K562 (cell line): ENCODE measurements around the gene NSUN6. TPM values are rescaled to one million over a fixed set of nuclear protein-coding genes. Genes with fewer than 3 reads are reported as not detected.

ENCODE experiments used
- ATAC-seq: fragments of 200-7000 bp; cut with Tn5 transposase; 3 replicates; pipeline ENCODE4 v1.9.1; 2020; ENCODE audit warnings: moderate library complexity
- BruUV-seq: library from RNA; stranded (reverse); fragments of 400-500 nt; replicated peaks from 2 replicates; lab custom pipeline; 2021; lab: Mats Ljungman, UMichigan
- CTCF ChIA-PET: fragments of 300-600 bp; formaldehyde crosslinking; extraction: SDS; loops from one replicate; lab custom pipeline; 2021; ENCODE audit warnings: low intra/inter-chr PET ratio; lab: Yijun Ruan, JAX
- POLR2A ChIA-PET: fragments of 300-600, 350-650 bp; sonication (Branson Sonifier 250); formaldehyde crosslinking; extraction: SDS; loops from one replicate; lab custom pipeline; 2021; ENCODE audit warnings: antibody characterized with exemption, inconsistent platforms; lab: Yijun Ruan, JAX
- DNase-seq, 4 experiments: peaks; one replicate each; pipeline versions ENCODE4 v3.0.0 to v3.0.0-alpha.2; 2011 to 2018; ENCODE audit warnings: low spot score in 3 of 4, mixed read lengths in 3 of 4; ENCODE audit errors: extremely low read depth in 1 of 4
- FAIRE-seq: peaks from 2 replicates; lab custom pipeline; 2011; peaks lifted over from hg19 to GRCh38; lab: Jason Lieb, UNC
- H2AFZ ChIP-seq: 2 replicates; pipeline ENCODE4 v1.6.0; 2011; ENCODE audit warnings: low read depth, low read length, control low read depth, inconsistent platforms
- H3K27ac ChIP-seq: fragments of 200-600 bp; 3 replicates; pipeline ENCODE4 v1.8.0; 2011; ENCODE audit warnings: low read depth, mild to moderate bottlenecking, control low read depth, inconsistent platforms, low read length, moderate library complexity, mixed read lengths; ENCODE audit errors: extremely low read depth
- H3K27me3 ChIP-seq, 2 experiments: fragments of 300-600 bp in 1 of 2; 2 replicates in 1 of 2; 3 replicates in 1 of 2; pipeline versions ENCODE4 v1.6.0 to v1.8.0; 2011; ENCODE audit warnings: inconsistent platforms in 2 of 2, low read length in 2 of 2, mild to moderate bottlenecking in 1 of 2, mixed read lengths in 1 of 2, moderate library complexity in 1 of 2; ENCODE audit not compliant: control insufficient read depth in 2 of 2, insufficient read depth in 2 of 2
- H3K36me3 ChIP-seq: fragments of 300-600 bp; 3 replicates; pipeline ENCODE4 v1.8.0; 2011; ENCODE audit warnings: mild to moderate bottlenecking, low read length, inconsistent platforms; ENCODE audit not compliant: control insufficient read depth, insufficient read depth
- H3K4me1 ChIP-seq, 2 experiments: fragments of 200-600 bp in 1 of 2; replicated peaks in 1 of 2; 2 replicates in 1 of 2; 3 replicates in 1 of 2; pipeline versions ENCODE4 v1.5.1 to v1.8.0; 2011; ENCODE audit warnings: inconsistent platforms in 2 of 2, low read length in 2 of 2, mild to moderate bottlenecking in 1 of 2, mixed read lengths in 1 of 2, moderate library complexity in 1 of 2; ENCODE audit not compliant: control insufficient read depth in 2 of 2, insufficient read depth in 2 of 2
- H3K4me2 ChIP-seq: 2 replicates; pipeline ENCODE4 v1.6.1; 2011; ENCODE audit warnings: low read length, control low read depth, inconsistent platforms, mixed read lengths; ENCODE audit not compliant: insufficient read depth
- H3K4me3 ChIP-seq: fragments of 200-600 bp; sonication (generic), shearing (Covaris generic); 2 replicates; pipeline ENCODE4 v1.5.1; 2016; ENCODE audit warnings: control low read depth, inconsistent platforms
- H3K79me2 ChIP-seq: fragments of 200-600 bp; 3 replicates; pipeline ENCODE4 v1.8.0; 2011; ENCODE audit warnings: low read length, inconsistent platforms; ENCODE audit not compliant: control insufficient read depth, insufficient read depth
- H3K9ac ChIP-seq, 2 experiments: 2 replicates each; pipeline versions ENCODE4 v1.6.0 to v1.6.1; 2011; ENCODE audit warnings: low read depth in 2 of 2, low read length in 2 of 2, control low read depth in 1 of 2, inconsistent platforms in 1 of 2, mild to moderate bottlenecking in 1 of 2, mixed read lengths in 1 of 2; ENCODE audit not compliant: insufficient read depth in 1 of 2
- H3K9me1 ChIP-seq: one replicate; pipeline ENCODE4 v1.6.0; 2011; ENCODE audit warnings: inconsistent platforms, mild to moderate bottlenecking, low read length, moderate library complexity; ENCODE audit not compliant: control insufficient read depth, insufficient read depth
- H3K9me3 ChIP-seq: replicated peaks from 2 replicates; pipeline ENCODE4 v1.5.1; 2011; ENCODE audit warnings: low read depth, low read length, inconsistent platforms; ENCODE audit not compliant: control insufficient read depth, insufficient read depth
- H4K20me1 ChIP-seq: replicated peaks from 2 replicates; pipeline ENCODE4 v1.6.1; 2011; ENCODE audit warnings: low read length, inconsistent platforms, mixed read lengths; ENCODE audit not compliant: control insufficient read depth, insufficient read depth
- BCL6 ChIP-seq: fragments of 250-450 bp; sonication (Bioruptor Pico); IDR thresholded peaks from 2 replicates; pipeline ENCODE4 v1.4.0; 2020
- DACH1 ChIP-seq: fragments of 450-650 bp; IDR thresholded peaks from 2 replicates; pipeline ENCODE4 v1.6.1; 2018; ENCODE audit not compliant: partially characterized antibody
- DPF2 ChIP-seq: fragments of 450-650 bp; IDR thresholded peaks from 2 replicates; pipeline ENCODE4 v1.6.1; 2016
- ESRRA ChIP-seq: fragments of 450-650 bp; IDR thresholded peaks from 2 replicates; pipeline ENCODE4 v1.6.1; 2014; ENCODE audit warnings: low read depth, mild to moderate bottlenecking, moderate library complexity, borderline replicate concordance
- FOXP1 ChIP-seq: sonication (generic); formaldehyde crosslinking; IDR thresholded peaks from 2 replicates; pipeline ENCODE4 v1.8.0; 2022; ENCODE audit warnings: mild to moderate bottlenecking, missing genetic modification reagents
- KLF10 ChIP-seq: fragments of 250-450 bp; sonication (Bioruptor Pico); IDR thresholded peaks from 2 replicates; pipeline ENCODE4 v1.6.1; 2021; ENCODE audit warnings: matching md5 sums
- MEIS2 ChIP-seq: fragments of 450-650 bp; IDR thresholded peaks from 2 replicates; pipeline ENCODE4 v1.6.1; 2014; ENCODE audit warnings: mild to moderate bottlenecking; ENCODE audit not compliant: partially characterized antibody
- NR3C1 ChIP-seq: sonication (generic); formaldehyde crosslinking; IDR thresholded peaks from 2 replicates; pipeline ENCODE4 v1.8.1; 2022; ENCODE audit warnings: missing genetic modification reagents
- TCF3 ChIP-seq: sonication (generic); formaldehyde crosslinking; IDR thresholded peaks from 2 replicates; pipeline ENCODE4 v1.4.0; 2020; ENCODE audit warnings: mild to moderate bottlenecking, missing genetic modification reagents
- TEAD4 ChIP-seq, 2 experiments: sonication (generic) in 1 of 2; formaldehyde crosslinking in 1 of 2; IDR thresholded peaks; 2 replicates each; pipeline versions ENCODE4 v1.6.1 to v1.8.0; 2012 to 2022; ENCODE audit warnings: borderline replicate concordance in 1 of 2, inconsistent platforms in 1 of 2, low read length in 1 of 2, mild to moderate bottlenecking in 1 of 2, missing genetic modification reagents in 1 of 2
- TOE1 ChIP-seq, 2 experiments: fragments of 450-650 bp in 1 of 2; sonication (generic) in 1 of 2; formaldehyde crosslinking in 1 of 2; IDR thresholded peaks; 2 replicates each; pipeline versions ENCODE4 v1.7.1 to v1.8.0; 2016 to 2022; ENCODE audit warnings: borderline replicate concordance in 2 of 2, mild to moderate bottlenecking in 2 of 2, antibody characterized with exemption in 1 of 2, inconsistent platforms in 1 of 2, low read depth in 1 of 2, missing genetic modification reagents in 1 of 2, moderate library complexity in 1 of 2
- ZNF134 ChIP-seq: fragments of 250-450 bp; sonication (Bioruptor Pico); conservative IDR thresholded peaks from 2 replicates; pipeline ENCODE4 v1.4.0; 2020
- WGBS: fragments of 100-300 bp; shearing (Covaris generic); methylation state at CpG from one replicate; pipeline ENCODE4 v1.1.6; 2016; ENCODE audit warnings: low coverage, mixed read lengths; ENCODE audit not compliant: insufficient coverage; ENCODE audit errors: missing lambda C conversion rate; 5-methylcytosine and 5-hydroxymethylcytosine counted together
- in situ Hi-C: fragments of 300-500 bp; cut with MboI; formaldehyde crosslinking; loops from 4 replicates; pipeline ENCODE4 v1.15.0; 2018; ENCODE audit warnings: inconsistent platforms, mixed read lengths
- intact Hi-C: fragments of 100-400 bp; cut with micrococcal nuclease; formaldehyde crosslinking; loops from 2 replicates; pipeline ENCODE4 v1.14.2; 2022
- polyA plus RNA-seq, 8 experiments: library from polyadenylated mRNA; depleted of rRNA in 4 of 8; stranded (reverse) in 5 of 8; unstranded in 3 of 8; fragments of >200 nt; fragmentation: Nextera tagmentation in 2 of 8; fragmentation: Illumina TruSeq in 1 of 8; extraction: Ambion mirVana in 2 of 8; extraction: Trizol in 1 of 8; gene quantifications; 2 replicates each; pipeline versions ENCODE4 v1.2.1 to v1.2.3, GENCODE V29; 2011 to 2014; ENCODE audit warnings: inconsistent platforms in 1 of 8, missing spikeins in 1 of 8
- total RNA-seq, 7 experiments: library from RNA; depleted of rRNA in 6 of 7; stranded (reverse); fragments of >200 nt in 6 of 7; fragmentation: Illumina TruSeq in 2 of 7; extraction: Trizol in 2 of 7; gene quantifications; 2 replicates each; pipeline versions ENCODE4 v1.2.1 to v1.2.3, GENCODE V29; 2011 to 2021; ENCODE audit warnings: low replicate concordance in 1 of 7

The NSUN6 gene
- total and polyA plus RNA-seq, 9 of the 15 experiments (the other 6 are each of a cell fraction or from before 2014, with no cell fraction given) = 12.5 to 33.1 (median 24.2) TPM

DNA sequence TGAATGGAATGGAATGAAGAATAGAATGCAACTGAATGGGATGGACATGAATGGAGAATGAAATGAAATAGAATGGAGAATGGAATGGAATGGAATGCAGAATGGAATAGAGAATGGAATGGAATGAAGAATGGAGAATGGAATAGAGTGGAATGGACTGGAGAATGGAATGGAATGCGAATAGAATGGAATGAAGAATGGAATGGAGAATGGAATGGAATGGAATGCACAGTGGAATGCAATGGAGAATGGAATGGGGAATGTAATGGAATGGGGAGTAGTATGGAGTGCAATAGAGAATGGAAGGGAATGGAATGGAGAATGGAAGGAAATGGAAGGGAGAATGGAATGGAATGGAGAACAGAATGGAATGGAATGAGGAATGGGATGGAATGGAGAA, 93.4 kb downstream of the NSUN6 start:
- ATAC-seq = no peak
- no peak for FAIRE-seq
- Histone ChIP-seq H3K79me2 (no peaks in the 10 kb centered on the region), H4K20me1 (no peaks in the 10 kb centered on the region), H3K9me1 (no peaks in the 10 kb centered on the region), H3K9me3 (peaks cover 3% of the 10 kb centered on the region; the same call in 1 of the 2 replicates), H3K4me3 (no peak overlapping the region), H3K27me3 (no peaks in the 10 kb centered on the region), H2AFZ (no peak overlapping the region), H3K36me3 (peaks cover 27% of the 10 kb centered on the region; the same call in 2 of the 3 replicates), H3K4me2 (no peak overlapping the region), H3K9ac (no peak overlapping the region), H3K4me1 (no peaks in the 10 kb centered on the region), H3K27ac (no peak overlapping the region)
- intact Hi-C loops (no loop called here), in situ Hi-C loops (no loop called here)
- 100% methylated on average over 1 of the region's 1 CpG for WGBS
- no TSS peak for BruUV-seq
- ChIA-PET CTCF (no interaction called here), POLR2A (no interaction called here)
- no peak for TF ChIP-seq DPF2
- no peak for TF ChIP-seq TEAD4 (IDR thresholded peaks at IDR 0.05; ENCODE audit: low read length)
- no peak for TF ChIP-seq TEAD4 (CRISPR knock-in tag; IDR thresholded peaks at IDR 0.05; ENCODE audit: borderline replicate concordance)
- no peak for TF ChIP-seq TOE1 (IDR thresholded peaks at IDR 0.05; ENCODE audit: borderline replicate concordance)
- TF ChIP-seq TOE1 (CRISPR knock-in tag; IDR thresholded peaks at IDR 0.05; ENCODE audit: borderline replicate concordance, low read depth) = no peak
- no peak for TF ChIP-seq FOXP1 (CRISPR knock-in tag)
- TF ChIP-seq MEIS2 = no peak
- TF ChIP-seq DACH1 = no peak
- TF ChIP-seq ZNF134 (CRISPR knock-in tag) = no peak
- no peak for TF ChIP-seq BCL6 (CRISPR knock-in tag)
- TF ChIP-seq ESRRA = no peak
- TF ChIP-seq KLF10 (CRISPR knock-in tag) = no peak
- TF ChIP-seq NR3C1 (CRISPR knock-in tag) = no peak
- TF ChIP-seq TCF3 = no peak
- DNase-seq = no peak
